NT2/D1 (cell line): Measurements from ENCODE around the gene ZNF500.

Experiments
- SUZ12 ChIP-seq: IDR thresholded peaks from 2 replicates; pipeline ENCODE4 v1.6.1; 2011; ENCODE audit not compliant: insufficient read length, insufficient read depth; ENCODE audit errors: extremely low read depth
- YY1 ChIP-seq: IDR thresholded peaks from 2 replicates; pipeline ENCODE4 v1.6.1; 2011; ENCODE audit not compliant: insufficient read length, insufficient read depth
- ZNF274 ChIP-seq: IDR thresholded peaks from 2 replicates; pipeline ENCODE4 v1.6.1; 2011; ENCODE audit warnings: mild to moderate bottlenecking, low read depth, low read length

- TF ChIP-seq ZNF274 (no peak), YY1 (no peak), SUZ12 (no peak)
These were observed 32.8 kb downstream of the ZNF500 start, which contains the start of the genes ANKS3 and DNAAF8 for GRCh38 chr16:4734063-4734729.
